ENCODE measurements around the gene KCNQ5. TPM values are rescaled to one million over a fixed set of nuclear protein-coding genes. Genes with fewer than 3 reads are reported as not detected.
A peak's percentile ranks its signal among the peaks of the same experiment; 100 is the strongest.
"Not testable (repeated sequence)": the region's sequence is repeated elsewhere in the genome, so short reads cannot be mapped to it uniquely, and the experiment has no call there.

KCNQ5 gene
- total RNA-seq, 1 donor from 2014 or later: 12.9 TPM

DNA sequence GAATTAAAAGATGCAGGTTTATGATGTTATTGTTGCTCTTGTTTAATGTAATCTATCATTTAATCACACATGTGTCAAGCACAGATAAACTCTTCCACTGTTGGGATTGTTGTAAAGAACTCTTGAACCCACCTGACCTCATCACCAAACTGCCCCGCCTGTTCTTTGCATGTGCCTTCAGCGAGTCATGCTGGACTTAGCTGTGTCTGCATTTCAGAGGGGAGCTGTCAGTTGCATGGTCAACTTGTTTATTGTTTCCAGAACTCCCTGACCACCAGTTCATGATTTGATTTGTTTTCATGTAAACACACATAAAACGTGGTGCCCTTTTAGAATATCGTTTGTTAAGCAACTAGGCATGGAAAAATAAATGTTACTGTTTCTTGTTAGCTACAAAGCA is 509.8 kb downstream of the KCNQ5 start:
- no peak for DNase-seq

DNA sequence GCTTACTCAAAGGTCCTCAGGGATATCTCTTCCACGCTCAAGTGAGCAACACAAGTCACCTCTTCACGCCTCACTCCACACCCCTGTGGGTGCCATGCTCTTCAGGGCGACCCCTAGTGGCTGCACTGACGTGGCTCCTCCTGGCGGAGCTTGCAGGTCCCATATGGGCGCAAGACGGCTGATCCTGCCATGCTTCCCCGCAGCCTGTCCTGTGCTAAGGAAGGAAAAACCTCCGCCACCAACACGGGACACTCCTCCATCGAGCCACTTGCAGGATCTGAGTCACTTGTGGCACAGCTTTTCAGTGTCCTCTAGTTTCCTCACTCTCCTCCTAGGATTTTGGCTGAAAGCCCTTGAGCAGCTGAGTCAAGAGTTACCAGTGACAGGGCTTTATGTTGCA is 512.7 kb downstream of the KCNQ5 start:
- DNase-seq: peak; percentile 61

DNA sequence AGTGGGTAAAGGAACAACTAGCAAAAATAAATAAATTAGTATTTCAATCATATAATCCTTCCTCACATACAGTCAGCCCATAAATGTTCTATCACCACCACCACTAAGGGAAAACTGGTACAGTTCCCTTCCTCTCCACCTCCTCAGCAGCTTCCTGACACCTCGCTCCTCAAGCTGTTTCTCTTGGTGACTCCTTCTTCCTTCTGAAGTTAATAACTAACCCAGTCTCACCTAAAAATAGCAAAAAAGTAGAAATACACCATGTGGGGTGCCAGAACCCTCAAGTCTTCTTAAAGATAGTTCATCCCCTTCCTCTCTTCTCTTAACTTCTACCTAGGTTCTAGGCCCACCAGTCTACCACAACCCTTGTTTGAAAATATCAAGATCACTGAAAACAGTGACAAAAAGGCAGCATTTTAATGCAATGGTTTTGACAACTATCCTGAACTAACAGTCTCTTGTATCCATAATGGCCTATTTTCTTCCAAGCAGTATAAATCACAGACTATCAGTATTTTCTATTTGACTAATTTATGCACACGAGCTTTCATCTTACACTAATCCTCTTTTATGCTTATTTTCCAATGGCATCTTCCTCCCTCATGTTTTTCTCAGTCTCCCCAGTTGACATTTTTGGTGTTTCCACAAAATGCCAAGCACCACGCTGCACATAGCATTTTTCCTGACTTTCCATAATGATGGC is 518.0 kb downstream of the KCNQ5 start:
- DNase-seq: no peak

DNA sequence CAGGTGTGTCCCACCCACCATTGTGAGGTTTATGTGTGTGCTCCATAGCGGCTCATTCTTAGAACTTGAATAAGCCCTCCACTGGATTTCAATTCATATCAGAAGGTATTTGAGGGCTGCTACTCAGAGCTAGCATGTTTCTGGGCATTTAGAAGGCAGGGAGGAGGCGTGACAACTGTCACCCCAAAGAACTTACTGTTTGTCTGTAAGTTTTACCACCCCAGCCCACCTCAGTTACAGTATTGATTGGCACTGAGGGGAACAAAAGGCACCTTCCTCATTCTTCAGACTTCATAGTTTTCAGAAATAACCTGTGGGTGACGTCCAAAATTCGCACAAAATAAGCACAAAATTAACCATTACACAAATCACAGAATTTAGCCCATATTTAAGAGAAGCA is 521.7 kb downstream of the KCNQ5 start:
- no peak for DNase-seq

DNA sequence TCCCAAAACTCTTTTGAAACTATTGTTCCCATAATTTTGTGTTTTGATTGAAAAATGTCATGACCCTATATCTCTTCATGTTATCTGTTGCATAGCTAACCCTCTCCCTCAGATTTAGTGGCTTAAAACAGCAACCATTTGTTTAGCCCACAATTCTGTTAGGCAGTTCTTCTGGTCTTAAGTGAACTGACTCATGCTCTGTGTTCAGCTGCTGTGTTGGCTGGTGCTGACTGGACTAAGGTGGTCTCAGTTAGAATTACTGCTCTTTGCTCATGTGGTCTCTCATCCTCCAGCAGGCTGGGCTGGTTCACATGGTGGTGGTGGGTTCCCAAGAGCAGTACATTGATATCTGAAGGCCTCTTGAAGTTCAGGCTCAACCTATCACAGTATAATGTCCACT is 522.7 kb downstream of the KCNQ5 start:
- no peak for DNase-seq

DNA sequence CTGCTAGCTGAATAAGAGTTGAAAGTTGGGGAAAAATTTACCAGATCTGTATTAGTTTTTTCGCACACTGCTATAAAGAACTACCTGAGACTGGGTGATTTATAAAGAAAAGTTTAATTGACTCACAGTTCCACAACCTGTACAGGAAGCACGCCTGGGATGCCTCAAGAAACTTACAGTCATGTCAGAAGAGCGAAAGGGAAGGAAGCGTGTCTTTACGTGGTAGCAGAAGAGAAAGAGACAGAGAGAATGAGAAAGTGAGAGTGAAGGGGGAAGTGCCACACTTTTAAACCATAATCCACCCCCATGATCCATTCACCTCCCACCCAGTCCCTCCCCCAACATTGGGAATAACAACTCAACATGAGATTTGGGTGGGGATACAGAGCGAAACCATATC is 523.8 kb downstream of the KCNQ5 start:
- no peak for DNase-seq

DNA sequence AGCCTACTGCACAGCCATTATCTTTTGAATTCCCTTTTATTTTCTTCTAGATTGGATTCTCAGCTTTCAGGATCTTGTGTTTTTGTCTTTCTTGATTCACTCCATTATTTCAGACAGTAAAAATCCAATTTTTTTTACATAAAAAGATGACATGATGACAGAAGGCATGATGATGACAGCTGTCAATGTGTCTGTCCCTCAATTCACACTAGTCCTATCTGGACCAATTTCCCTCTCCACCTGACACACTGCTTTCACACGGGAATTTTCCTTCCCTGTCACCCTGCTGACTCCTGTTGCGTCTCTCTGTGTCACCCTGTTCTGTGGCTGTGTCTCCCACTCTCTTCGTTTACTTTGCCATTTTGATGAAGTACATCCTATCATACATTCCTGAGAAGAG is 529.9 kb downstream of the KCNQ5 start:
- DNase-seq: no peak

DNA sequence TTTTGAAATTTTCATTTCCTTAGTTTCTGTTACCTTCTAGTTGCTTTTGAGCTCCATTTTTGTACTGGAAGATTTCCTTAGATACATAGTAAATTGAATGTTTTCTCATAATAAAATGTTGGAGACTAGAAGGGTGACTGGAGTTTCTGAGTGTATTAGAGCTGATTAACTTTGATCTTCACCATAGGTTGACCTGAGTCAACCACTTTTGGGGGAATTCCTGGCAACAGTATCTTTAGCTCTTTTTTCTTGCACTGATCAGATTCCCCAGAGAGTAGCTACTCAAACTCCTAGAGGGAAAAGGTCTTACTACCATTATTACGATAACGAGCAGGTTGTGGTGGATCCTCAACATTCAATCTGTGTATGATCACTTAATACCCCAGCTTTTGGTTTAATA is 530.7 kb downstream of the KCNQ5 start:
- no peak for DNase-seq

DNA sequence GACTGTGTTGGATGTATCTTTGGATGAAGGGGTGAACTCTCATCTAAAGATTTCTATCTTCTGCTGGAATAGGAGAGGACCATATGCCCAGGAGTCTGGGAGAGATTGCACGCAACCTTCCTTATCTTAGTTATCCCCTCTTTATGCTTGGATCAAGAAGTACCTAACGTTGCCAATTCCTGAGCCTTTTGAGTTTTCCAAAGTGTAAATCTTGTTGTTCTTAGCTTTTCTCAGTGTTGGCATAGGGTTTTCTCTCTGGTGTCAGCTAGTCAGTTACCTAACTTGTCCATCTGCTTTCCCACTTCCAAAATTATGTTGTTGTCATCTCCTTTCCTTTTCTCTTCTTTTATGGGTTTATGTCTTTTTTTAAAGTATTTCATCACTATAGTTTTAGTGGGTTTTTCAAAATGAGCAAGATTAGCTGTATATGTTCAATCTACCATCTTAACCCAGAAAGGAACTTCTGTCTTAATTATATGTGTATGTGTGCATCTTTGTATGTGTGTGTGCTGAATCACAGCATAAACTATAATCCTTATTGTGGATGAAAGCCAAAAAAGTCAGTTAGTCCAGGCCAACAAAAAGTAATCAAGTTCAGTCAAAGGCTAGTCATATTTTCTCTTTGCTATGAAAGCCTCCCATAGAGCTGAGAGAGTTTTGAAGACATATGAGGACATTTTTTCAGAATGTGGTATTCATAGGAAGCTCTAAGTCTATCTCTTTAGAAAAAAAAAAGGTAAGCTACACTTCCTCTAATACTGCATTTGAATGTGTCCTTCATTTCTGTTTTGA is 531.3 kb downstream of the KCNQ5 start:
- DNase-seq: no peak

DNA sequence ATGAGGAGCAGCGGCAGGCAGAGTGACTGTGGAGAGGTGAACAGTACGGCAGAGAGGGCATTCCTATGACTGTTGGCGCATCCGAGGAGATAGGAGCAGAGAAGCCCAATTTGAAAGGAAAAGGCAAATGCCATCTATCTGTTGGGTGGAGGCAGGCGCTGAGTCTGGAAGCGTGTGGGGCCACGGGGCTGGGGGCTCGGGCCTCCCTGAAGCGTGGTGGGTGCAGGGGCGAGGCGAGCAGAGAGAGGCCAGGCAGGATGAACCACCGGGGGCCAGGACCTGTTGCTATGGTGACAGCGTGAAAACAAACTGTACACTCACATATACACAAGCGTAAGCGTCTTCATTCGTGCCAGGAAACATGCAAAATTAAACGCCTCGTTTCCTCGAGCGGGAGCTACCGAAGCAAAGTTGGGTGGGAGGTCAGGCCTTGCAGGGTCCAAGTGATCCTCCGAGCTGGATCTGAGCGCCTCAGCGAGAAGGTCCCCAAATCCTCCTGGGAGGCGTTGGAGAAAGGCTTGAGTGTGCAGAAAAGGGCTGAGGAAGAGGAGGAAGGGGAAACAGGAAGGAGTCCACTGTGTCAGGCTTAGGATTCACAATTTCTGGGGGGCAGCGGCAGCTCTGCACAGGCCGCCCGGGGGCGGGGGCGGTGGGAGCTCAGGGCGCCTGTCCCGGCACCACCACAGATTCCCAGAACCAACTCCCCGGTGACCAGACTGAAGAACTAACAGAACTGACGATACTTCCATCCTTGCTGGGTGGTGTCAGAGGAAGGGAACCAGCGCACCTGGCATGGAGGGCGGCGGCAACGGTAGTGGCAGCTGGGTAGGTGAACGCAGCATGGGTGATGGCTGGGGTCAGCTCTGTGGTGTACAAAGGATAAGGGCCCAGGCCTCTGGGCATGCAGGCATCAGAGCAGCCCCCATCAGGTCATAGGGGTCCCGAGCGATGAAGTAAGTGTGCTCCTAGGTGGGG is 535.2 kb downstream of the KCNQ5 start:
- DNase-seq: no peak

DNA sequence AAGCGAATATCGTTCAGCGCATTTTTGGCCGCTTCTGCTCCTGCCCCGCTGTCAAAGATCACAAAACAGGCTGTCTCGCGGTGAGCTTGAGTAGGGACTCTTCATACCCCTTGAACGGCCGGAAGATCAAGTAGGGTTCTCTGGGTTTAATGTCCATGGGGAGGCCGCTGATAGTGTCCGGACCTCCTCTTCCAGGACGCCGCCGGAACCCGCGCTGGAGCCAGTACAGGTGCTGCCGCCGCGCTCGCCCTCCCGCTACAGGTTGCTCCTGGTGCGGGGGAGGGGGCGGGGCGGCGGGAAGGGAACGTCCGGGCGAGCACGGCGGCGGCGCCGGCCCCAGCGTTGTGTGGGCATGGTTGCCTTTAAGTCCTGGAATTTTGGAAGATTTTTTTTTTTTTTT is 536.0 kb downstream of the KCNQ5 start:
- no peak for DNase-seq

DNA sequence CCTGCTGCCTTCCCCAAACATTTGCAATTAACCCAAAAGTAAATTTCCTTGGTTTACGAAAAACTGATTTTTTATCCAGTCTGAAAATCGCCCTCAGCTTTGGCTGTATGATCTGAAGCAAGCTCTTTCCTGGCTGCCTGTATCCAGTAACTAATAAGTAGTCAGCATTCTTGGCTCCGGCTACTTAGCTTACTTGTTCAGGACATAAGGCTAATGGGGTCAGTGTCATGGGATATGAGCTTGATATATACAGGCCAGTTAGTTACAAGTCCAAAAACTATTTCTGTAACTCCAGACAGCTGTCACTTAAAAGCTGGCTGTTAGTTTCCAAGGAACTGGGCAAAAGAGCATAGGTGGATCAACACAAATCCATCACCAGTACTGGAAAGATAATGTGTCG is 547.2 kb downstream of the KCNQ5 start:
- DNase-seq: no peak

DNA sequence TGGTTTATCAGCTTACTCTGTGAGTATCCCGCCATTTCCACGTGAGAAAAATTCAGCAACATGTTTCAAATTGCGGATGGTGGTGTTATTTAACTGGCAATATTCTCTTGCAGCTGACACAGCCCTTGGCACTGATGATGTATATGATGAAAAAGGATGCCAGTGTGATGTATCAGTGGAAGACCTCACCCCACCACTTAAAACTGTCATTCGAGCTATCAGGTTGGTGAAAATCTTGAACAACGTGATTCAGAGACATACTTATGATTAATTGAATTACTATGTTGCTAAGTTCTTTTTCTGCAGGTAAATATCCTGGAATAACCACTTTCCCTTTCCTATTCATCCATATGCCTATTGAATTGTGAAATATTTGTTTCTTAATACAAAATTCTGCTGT is 547.8 kb downstream of the KCNQ5 start:
- no peak for DNase-seq

DNA sequence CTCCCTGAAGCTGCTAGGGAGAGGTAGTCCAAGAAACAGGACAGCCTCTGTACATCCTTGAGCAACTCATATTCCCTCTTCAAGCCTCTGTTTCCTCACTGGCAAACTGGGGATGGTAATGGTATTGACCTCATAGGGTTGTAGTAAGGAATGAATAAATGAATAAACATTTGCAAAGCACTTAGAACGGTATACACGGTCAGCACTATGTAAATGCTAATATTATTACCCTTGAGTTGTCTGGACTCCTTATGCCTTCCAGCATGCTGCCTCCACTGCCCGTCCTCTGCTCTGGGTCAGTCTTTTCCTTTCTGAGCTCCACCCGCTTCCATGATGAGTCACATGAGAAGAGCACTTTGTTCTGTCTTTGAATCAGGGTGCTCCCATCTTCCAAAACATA is 552.8 kb downstream of the KCNQ5 start:
- DNase-seq: no peak

DNA sequence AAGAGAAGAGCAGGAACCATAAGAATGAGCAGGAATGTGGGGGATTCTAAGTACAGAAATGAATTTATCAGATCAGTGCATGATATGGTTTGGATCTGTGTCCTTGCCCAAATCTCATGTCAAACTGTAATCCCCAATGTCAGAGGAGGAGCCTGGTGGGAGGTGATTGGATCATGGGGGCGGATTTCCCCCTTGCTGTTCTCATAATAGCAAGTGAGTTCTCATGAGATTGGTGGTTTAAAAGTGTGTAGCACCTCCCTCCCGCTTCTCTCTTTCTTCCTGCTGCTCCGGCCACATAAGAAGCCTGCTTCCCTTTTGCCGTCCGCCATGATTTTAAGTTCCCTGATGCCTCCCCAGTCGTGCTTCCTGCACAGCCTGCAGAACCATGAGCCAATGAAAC is 554.2 kb downstream of the KCNQ5 start:
- no peak for DNase-seq

DNA sequence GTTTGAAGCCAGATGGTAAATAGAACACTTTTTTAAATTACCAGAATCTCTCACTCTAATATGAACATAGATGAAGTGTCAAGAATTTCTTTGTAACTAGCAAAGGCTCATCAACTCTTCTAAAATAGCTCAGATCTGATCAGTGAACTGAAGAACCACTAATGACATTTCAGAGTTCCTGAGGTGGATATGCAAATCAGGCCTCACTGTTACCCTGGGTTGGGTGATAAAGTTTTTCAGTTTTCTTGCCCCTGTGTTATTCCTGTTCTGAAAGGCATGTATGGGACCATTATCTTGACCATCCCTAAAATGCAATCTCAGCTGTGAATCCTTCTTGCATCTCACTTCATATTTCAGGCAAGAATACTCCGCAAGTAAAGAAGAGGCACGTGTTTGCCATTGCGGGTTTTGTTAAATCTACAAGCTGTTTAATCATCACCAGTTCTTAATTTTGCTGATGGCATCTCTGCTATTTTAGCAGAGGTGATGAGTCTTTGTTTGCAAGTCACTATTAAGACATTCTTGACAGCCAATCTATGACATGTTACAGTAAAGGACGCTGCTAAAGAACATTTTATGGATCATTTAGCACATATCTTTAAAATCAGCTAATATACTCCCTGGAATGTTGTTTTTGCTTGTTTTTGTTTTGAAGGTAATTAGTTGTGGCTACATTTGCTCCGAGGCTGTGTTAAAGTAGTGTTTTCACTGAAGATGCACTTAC is 555.5 kb downstream of the KCNQ5 start:
- no peak for DNase-seq

DNA sequence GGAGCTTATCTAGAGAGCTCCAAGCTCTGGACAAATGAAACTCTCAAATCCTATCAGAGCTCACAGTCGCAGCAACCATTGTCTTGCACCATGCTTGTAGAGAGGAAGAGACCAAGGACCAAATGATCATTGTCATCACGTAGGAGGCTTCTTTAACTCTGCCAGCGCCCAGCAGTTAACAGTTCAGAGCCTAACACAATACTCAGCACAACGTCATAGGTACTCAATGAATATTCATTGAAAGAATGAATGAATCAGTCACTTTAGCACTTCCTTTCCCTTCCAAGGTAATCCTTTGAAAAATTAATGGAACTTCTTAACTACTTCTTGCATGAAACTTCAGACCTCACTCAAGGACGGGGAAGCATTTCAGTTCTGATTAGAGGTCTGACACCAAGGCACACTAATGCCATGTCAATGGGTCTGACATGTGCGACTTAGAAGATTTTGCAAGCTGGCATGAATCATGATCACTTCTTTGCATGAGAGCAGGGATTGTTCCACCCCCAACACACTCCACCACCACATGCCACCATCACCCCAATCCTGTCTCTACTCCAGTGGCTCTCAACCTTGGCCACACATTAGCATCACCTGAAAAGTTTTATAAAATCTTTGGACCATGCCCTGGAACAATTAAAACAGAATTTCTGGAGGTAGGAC is 558.3 kb downstream of the KCNQ5 start:
- no peak for DNase-seq

DNA sequence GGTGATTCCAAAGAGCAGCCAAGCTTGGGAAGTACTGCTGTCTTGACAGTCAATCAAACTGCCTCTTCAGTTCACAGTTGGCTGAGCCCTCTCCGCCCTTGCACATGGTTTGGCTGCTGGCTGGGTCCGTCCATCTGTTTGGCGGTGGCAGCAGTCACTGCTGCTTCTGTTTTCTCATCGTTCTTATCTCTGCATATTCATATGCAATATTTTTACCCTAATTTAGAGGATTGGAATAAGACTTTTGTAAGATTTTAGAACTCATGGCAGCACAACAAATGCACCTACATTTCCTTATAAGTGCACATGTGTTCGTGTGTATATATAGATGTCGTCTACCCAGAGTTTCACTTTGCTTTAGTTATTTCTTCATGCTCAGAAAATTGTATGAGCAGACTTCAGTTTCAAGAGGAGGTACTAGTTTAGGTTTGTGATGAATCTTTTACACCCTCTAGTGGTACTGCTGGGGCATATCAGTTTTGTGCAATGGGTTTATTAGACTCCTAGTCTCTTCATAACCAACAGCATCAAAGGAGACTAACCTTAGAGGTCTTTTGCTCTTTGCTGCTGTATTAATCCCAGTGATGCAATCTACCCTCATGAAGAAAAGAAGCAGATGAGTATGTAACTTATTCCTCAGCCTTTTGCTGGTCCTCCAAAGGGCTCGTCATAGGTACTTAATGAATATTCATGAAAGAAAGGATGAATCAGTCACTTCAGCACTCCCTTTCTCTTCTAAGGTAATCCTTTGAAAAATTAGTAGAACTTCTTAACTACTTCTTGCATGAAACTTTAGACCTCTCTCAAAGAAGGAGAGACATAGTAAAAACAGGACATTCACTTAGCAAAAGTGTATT is 559.1 kb downstream of the KCNQ5 start:
- DNase-seq: peak; percentile 12

DNA sequence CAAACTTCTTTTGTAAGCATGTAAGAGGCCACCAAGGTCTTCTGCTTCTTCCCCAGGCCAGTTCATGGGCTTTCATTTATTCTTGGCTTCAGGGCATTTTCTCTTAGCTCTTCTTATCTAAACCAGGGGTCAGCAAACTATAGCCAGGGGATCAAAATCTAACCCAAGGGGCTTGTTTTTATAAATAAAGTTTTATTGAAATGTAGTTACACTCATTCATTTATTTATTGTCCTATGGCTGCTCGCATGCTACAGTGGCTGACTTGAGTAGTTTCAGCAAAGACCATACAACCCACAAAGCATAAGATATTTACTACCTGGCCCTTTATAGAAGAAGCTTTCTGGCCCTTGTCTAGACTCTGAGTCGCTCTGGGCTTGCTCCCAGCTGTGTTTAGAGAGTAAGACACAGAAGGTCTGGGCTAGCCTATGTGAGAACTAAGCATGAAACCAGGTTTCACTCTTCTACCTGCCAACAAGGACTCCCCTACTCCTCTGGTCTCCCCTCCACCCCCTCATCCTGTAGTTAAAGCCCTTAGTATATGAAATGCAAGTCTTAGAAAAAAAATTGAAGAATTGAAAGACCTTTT is 560.2 kb downstream of the KCNQ5 start:
- DNase-seq: no peak

DNA sequence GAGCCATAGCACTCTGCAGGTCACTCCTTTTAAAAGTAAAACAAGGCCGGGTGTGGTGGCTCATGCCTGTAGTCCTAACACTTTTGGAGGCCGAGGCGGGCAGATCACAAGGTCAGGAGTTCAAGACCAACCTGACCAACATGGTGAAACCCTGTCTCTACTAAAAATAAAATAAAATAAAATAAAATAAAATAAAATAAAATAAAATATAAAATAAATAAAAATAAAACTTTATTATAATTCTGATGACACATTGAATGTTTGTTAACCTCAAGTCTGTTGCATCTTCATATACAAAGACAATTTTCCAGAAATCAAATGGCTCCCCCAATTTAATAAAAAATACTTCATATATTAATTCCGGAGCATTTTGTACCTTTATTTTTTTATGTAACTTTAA is 571.4 kb downstream of the KCNQ5 start:
- DNase-seq: not testable (repeated sequence)

All from occipital lobe (tissue), 2 donors.